WI38 (cell line): Measurements from ENCODE around the gene SLC6A17.

Experiments
- H3K4me3 ChIP-seq: 2 replicates; pipeline ENCODE4 v1.5.1; 2011; ENCODE audit warnings: low read depth, mild to moderate bottlenecking, control low read depth, low read length
- CTCF ChIP-seq: IDR thresholded peaks from 2 replicates; pipeline ENCODE4 v1.5.1; 2012; ENCODE audit warnings: low read depth, mild to moderate bottlenecking, control low read depth, low read length

SLC6A17 gene

GRCh38 chr1:110242731-110243130, 92.4 kb downstream of the SLC6A17 start:
- no peak for TF ChIP-seq CTCF
- no peak overlapping the region for H3K4me3 ChIP-seq

- TF ChIP-seq CTCF: no peak
- no peak overlapping the region for H3K4me3 ChIP-seq
These were observed 92.9 kb downstream of the SLC6A17 start for GRCh38 chr1:110243146-110243545.

GRCh38 chr1:110243574-110243973, 93.3 kb downstream of the SLC6A17 start:
- no peak for TF ChIP-seq CTCF
- H3K4me3 ChIP-seq: no peak overlapping the region

- no peak overlapping the region for H3K4me3 ChIP-seq
- no peak for TF ChIP-seq CTCF
These were observed 95.8 kb downstream of the SLC6A17 start for GRCh38 chr1:110245876-110246620.

GRCh38 chr1:110248746-110249145, 98.5 kb downstream of the SLC6A17 start:
- no peak for TF ChIP-seq CTCF

GRCh38 chr1:110249256-110249655, 99.0 kb downstream of the SLC6A17 start:
- no peak overlapping the region for H3K4me3 ChIP-seq
- TF ChIP-seq CTCF: no peak

More at GRCh38 chr1:110248746-110249145, 98.5 kb downstream of the SLC6A17 start:
- H3K4me3 ChIP-seq: no peak overlapping the region

- TF ChIP-seq CTCF: no peak
- H3K4me3 ChIP-seq: no peak overlapping the region
These were observed 99.7 kb downstream of the SLC6A17 start for GRCh38 chr1:110250008-110250407.
